HuH-7.5 (cell line): ENCODE data around the gene GOPC.
"Not testable (repeated sequence)": the region's sequence is repeated elsewhere in the genome, so short reads cannot be mapped to it uniquely, and the experiment has no call there.

Experiments
- DNase-seq: peaks from one replicate; pipeline ENCODE4 v3.0.0; 2011; ENCODE audit warnings: low spot score

GOPC gene

GRCh38 chr6:117602151-117602898, at the start of gene GOPC:
GOPC (minus strand) TSS chr6:117602511; CDS start chr6:117602288, 223 bp downstream.
- DNase-seq: peak; percentile 88

- not testable (repeated sequence) for DNase-seq
Observed at GRCh38 chr6:117651984-117652383, 49.7 kb upstream of the GOPC start.

GRCh38 chr6:117642976-117643375, 40.7 kb upstream of the GOPC start:
- no peak for DNase-seq

- no peak for DNase-seq
Observed at GRCh38 chr6:117637770-117638169, 35.5 kb upstream of the GOPC start.

- no peak for DNase-seq
Observed at GRCh38 chr6:117629119-117629660, 26.9 kb upstream of the GOPC start.

GRCh38 chr6:117627533-117627932, 25.2 kb upstream of the GOPC start:
- no peak for DNase-seq

- DNase-seq: no peak
Observed at GRCh38 chr6:117624869-117625481, 22.7 kb upstream of the GOPC start.

GRCh38 chr6:117619178-117619577, 16.9 kb upstream of the GOPC start:
- DNase-seq: no peak

GRCh38 chr6:117617210-117618035, 15.1 kb upstream of the GOPC start:
- no peak for DNase-seq

- no peak for DNase-seq
Observed at GRCh38 chr6:117616391-117617209, 14.3 kb upstream of the GOPC start.

GRCh38 chr6:117615750-117616390, 13.6 kb upstream of the GOPC start:
- DNase-seq: no peak

GRCh38 chr6:117613920-117614560, 11.7 kb upstream of the GOPC start:
- no peak for DNase-seq

- DNase-seq: no peak
Observed at GRCh38 chr6:117607511-117607910, 5.2 kb upstream of the GOPC start.

GRCh38 chr6:117605169-117605826, 3.0 kb upstream of the GOPC start:
- DNase-seq: peak; percentile 66

GRCh38 chr6:117603821-117604220, 1.5 kb upstream of the GOPC start:
- DNase-seq: no peak

- DNase-seq: no peak
Observed at GRCh38 chr6:117602899-117603588, 733 bp upstream of the GOPC start.

- DNase-seq: no peak
Observed at GRCh38 chr6:117601811-117602150, 530 bp downstream of the GOPC start.

GRCh38 chr6:117600008-117600743, 2.1 kb downstream of the GOPC start:
- no peak for DNase-seq

- DNase-seq: no peak
Observed at GRCh38 chr6:117597755-117598154, 4.6 kb downstream of the GOPC start.
